Endometrial microvascular endothelial cells (primary cell): ENCODE measurements around the gene B4GALT6. TPM values are rescaled to one million over a fixed set of nuclear protein-coding genes. Genes with fewer than 3 reads are reported as not detected.
"Not testable (repeated sequence)": the region's sequence is repeated elsewhere in the genome, so short reads cannot be mapped to it uniquely, and the experiment has no call there.

Experiments
- in situ Hi-C: cut with HindIII; loops from 2 replicates; pipeline ENCODE4 v1.10.0; 2017; ENCODE audit warnings: low sequenced_read_pairs, low pct_unique_long_range_greater_than_20kb; ENCODE audit errors: inconsistent ontology term
- total RNA-seq: library from RNA; depleted of rRNA; stranded (reverse); fragments of >200 nt; gene quantifications from one replicate; pipeline ENCODE4 v1.2.3, GENCODE V29; 2015; ENCODE audit errors: inconsistent ontology term

The B4GALT6 gene, protein sequence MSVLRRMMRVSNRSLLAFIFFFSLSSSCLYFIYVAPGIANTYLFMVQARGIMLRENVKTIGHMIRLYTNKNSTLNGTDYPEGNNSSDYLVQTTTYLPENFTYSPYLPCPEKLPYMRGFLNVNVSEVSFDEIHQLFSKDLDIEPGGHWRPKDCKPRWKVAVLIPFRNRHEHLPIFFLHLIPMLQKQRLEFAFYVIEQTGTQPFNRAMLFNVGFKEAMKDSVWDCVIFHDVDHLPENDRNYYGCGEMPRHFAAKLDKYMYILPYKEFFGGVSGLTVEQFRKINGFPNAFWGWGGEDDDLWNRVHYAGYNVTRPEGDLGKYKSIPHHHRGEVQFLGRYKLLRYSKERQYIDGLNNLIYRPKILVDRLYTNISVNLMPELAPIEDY
- 3.3 TPM for total RNA-seq

DNA sequence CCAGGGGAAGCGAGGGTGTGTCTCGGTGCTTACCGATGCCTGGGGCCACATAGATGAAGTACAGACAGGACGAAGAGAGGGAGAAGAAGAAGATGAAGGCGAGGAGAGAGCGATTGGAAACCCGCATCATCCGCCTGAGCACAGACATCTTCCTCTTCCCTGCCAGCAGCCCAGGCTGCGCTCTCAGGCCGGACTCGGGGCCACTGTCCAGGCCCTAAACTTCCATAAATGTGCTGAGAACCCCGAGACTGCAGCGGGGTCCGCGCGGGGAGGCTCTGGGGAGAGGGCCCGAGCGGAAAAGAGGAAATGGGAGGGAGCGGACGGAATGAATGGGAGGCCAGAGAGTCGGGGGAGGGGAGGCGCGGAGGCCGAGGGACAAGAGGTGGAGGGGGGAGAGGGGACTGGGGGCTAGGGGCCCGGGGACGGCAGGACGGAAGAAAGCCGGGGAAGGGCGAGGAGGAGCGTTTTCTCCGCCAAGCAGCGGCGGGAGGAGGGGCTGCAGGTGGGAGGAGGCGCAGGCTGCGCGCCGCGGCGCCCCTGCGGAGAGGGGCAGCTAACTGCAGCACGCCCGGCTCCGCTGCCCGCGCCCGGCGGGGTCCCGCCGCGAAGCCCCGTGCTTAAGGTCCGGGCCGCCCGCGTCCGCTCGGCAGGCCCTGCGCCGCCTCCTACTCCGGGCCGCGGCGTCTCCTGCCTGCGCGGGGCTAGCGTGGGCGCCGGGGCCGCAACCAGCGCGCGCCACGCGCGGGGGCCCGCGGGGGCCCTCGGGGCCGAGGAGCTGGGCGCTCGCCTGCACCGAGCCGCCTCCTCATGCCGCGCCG is at the start of gene B4GALT6:
Gene B4GALT6 (minus strand): TSS at position 303 of the 818 bp plus-strand sequence. CDS start 155 bp downstream, at position 148.
- in situ Hi-C loops: no loop called here

DNA sequence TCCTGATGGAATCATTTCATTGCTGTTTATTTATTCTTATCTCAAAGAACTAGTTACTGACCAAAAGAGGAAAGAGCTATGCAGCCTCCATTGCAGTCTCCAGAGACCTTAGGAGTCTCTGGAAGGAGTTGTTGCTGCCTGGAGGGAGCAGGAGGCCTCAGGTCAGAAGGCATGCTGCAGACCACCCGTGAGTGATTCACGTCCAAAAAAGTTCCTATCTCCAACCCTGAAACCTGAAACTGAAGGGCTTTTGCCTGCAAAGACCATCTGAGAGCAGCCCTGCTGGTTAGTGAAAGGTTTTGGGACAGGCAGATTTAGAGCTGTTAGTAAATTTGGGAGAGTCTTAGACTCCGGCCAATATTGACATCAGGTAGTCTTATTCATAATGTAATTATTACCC is 47.2 kb upstream of the B4GALT6 start:
- in situ Hi-C loops: no loop called here

DNA sequence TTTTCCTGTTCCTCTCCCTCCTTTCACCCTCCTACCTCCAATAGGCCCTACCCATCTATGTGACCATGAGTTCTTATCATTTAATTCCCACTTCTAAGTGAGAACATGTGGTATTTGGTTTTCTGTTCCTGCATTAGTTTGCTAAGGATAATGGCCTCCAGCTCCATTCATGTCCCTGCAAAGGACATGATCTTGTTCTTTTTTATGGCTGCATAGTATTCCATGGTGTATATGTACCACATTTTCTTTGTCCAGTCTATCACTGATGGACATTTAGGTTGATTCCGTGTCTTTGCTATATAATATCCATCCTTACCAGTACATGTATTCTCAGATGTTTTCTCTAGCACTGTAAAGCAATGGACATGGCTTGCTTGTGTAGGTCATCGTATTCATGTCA is 44.8 kb upstream of the B4GALT6 start:
- in situ Hi-C loops: not testable (repeated sequence)

DNA sequence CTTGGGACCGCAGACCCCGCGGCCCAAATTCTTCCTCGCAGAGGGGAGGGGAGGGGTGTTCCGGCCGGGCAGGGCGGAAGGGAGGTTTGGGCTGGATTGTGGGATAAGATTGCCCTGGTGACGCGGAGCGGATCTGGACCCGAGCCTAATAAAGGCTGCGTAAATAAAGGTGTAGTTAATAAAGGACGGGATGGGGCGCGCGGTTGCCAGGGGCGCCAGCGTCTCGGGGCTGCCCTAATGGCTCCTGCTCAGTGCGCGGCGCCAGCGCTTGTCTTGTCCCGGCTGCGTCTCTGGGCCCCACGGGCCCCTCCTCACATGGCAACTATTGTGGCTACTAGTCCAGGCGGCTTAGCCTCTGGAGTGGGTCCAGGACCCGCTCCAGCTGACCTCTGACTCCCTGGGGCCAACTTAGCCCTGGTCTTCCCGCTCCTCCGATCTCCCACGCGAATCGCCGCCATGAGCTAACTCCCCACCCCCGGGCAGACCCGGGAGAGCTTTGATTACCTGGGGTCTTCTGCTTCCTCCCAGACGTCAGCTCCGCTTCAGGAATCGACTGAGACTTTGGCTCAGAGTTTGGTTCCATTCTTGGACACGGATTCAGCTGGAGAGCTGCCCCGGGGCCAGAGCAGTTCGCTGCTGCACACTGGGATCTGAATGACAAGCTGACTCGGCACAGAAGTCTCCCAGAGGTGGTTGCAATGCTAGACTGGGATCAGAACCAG is 39.8 kb upstream of the B4GALT6 start:
- in situ Hi-C loops: no loop called here

DNA sequence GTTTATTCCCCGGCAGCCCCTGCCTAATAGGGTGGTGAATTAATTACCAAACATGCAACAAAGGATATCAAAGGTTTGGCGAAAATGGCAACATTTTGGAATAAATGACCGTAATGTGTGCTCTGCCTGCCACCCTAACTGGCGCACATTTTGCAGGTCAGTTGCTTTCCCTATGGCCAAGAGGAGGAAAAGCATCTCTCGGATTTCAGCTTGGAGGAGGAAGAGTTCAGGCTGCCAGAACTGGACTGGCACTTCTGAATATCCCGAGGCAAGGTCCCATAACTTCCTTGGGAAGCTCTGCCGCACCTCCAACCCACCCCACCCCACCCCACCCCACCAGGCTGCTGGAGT is 39.2 kb upstream of the B4GALT6 start:
- in situ Hi-C loops: no loop called here

DNA sequence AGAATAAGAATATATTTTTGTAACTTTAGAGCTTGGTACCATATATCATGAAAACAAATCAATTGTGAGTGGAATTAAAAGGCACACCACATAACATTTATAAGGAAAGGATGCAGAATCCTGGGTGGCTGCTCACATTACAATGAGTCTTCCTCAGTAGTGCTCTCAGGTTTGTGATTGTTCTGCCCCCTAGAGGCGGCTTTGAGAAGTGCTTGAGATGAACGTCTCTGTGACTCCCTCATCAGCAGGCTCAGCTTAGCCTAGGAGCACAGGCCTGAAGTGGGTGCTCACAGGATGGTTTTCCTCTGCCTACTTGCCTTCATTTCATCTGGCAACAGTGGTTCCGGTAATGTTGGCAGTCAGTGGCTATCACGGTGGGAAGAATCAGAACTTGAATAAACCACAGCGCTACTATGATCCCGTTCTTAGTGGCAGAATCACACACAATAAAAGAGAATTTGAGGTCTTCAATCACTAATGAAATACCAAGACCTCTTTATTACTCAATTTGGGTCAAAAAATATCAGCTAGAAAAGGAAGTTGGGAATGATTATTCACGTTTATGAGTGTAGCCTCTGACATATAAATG is 38.1 kb upstream of the B4GALT6 start:
- in situ Hi-C loops: no loop called here

DNA sequence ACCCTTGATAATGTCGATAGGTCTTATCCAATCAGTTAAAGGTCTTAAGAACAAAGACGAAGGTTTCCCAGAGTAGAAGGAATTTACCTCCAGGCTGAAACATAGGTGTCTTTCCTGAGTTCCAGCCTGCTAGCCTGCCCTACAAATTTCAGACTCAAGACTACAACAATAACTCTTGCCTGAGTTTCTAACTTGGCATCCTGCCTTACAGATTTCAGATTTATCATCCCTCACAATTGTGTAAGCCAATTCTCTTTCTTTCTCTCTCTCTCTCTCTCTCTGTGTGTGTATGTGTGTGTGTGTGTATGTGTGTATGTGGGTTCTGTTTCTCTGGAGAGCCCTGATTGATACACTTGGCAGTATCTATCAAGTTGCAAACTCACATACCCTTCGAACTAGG is 37.2 kb upstream of the B4GALT6 start:
- in situ Hi-C loops: no loop called here

DNA sequence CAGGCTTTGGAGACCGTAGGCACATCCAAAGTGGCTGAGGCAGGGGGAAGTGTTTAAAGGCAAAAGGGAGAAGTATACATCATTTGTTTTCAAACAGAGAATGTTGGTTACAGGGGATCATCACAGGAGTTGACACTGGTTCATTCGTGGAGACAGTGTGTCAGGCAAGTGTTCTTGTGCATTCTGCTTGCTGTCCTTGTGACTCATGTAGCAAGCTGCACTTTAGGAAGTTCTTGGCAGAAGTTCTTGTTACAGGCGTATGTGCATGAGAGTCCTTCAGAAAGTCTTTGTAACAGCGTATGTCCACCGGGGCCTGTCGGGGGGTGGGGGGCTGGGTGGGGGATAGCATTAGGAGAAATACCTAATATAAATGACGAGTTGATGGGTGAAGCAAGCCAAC is 36.5 kb upstream of the B4GALT6 start:
- in situ Hi-C loops: no loop called here

DNA sequence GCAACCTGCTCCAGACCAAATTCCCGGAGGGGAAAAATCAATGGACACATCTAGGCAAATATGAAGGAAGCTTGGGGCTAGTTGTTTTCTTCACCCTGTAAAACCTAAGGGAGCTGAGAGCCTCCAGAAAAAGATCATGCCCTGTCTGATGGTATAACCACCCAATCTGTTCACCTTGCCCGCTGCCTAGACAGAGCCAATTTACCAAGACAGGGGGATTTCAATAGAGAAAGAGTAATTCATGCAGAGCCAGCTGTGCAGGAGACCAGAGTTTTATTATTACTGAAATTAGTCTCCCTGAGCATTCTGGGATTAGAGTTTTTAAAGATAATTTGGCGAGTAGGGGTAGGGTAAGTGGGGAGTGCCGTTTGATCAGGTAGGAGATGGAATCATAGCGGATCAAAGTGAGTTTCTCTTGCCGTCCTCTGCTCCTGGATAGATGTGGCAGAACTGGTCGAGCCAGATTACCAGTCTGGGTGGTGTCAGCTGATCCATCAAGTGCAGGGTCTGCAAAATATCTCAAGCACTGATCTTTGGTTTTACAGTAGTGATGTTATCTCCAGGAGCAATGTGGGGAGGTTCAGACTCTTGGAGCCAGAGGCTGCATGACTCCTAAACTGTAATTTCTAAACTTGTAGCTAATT is 35.1 kb upstream of the B4GALT6 start:
- in situ Hi-C loops: no loop called here

DNA sequence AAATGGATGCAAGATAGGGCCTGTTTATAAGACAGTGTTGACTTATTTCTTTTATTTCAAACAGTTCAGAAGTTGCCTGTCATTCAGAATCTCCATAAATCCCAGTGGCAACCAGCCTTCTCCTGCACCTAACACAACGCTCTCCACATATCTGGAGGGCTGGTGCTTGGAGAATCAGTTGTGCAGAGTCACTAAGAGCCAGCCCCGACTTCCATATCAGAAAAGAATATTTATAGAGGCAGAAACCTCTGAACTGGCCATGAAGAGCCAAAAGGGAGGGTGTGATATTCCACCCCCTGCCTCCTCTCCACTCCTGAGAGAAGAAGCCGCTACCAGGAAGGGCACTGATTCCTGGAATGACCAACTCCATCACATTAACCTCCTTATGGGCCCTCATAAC is 34.0 kb upstream of the B4GALT6 start:
- in situ Hi-C loops: no loop called here

DNA sequence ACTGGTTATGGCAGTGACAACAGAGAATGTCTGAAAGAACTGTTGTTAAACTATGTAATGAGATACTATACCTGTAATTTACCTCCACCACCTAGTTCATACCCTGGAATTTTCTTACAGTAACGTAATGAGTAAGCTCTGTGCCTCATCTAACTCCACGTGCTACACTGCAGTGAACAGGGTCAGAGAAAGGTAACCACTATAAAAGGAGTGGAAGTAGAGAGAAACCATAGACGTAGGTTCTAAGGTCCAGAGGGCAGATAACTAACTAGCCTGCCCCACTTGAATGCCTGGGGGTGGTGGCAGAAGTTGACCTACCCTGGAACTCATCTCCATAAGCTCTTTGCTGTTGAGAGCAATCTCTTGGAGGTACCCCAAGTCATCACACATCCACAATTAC is 32.0 kb upstream of the B4GALT6 start:
- in situ Hi-C loops: no loop called here

DNA sequence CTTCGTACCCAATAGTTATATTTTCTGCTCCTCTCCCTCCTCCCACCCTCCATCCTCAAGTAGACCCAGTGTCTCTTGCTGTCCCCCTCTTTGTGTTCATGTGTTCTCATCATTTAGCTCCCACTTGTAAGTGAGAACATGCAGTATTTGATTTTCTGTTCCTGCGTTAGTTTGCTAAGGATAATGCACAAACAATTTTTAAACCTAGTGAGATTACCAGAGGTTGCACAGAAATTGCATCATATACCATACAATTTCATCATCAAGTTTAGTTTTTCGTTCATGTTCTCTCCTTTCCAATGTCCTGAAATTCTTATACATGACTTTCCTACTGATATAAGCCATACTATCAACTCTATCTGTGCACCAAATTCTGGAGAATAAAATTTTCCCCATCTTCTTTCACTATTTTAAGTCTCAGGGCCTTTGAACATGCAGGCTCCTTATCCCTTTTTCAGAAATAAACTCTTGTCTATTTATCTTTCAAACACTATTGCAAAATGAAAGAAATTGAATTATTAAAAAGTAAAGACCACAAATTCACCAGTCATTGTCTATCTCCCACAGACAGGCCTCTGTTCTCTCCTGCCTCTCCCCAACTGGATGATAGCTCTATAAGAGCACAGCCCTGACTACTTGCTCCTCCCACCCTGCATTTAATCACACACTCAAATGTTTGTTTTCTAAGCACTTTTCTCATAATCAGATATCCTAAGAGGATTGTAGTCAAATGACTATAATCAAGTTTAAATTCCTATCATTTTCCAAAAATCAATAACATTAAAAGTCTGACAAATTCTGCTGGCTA is 27.2 kb upstream of the B4GALT6 start:
- in situ Hi-C loops: no loop called here

DNA sequence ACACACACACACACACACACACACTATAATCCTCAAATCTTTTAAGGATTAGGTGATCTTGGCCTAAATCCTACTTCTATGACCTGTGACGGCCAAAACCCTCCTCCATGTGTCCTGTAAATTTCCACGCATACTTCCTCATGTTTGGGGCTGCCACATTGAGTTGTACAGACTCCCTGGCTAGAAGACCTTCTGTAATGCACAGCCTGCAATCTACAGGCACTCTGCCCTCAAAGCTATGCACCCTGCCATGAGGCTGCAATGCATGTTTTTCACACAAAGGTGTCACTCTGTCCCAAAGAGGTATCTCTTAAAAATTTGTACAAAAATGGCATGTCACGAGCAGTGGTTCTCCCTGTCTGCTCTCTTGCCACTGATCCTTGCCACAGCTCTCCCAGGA is 26.4 kb upstream of the B4GALT6 start:
- in situ Hi-C loops: no loop called here

DNA sequence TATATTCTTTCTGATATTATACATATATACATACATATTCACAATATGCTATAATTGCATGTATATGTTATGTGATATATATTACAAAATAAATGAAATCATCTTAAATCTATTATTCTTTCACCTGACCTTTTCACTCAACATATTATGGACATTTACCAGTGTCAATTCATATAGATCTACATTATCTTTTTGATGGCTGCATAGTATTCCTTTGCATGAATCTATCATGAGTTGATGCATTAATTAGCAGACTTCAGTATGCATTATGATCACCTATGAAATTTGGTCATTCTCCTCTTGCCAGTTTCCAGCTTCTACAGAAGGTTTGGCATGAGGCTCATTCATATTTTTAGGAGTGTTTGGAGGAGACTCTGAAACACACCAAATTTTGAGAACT is 23.4 kb upstream of the B4GALT6 start:
- in situ Hi-C loops: no loop called here

DNA sequence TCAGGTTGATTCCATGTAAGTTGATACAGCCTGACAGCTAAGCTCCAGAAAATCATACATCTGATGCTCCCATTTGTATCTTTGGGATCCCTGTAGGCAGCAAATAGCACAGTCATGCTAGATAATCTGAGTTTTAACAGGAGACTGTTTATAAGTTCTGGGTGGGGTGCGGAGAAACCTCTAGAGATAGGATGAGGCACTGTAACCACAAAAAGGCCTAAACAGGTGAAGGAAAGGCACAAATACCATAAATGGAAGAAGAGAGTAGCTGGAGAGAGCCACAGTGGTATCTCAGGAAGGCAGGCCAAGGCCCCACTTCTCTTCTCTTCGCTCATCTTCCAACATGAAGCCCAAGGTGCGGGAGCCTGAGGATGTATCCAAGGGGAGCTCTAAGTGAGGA is 18.1 kb upstream of the B4GALT6 start:
- in situ Hi-C loops: no loop called here

DNA sequence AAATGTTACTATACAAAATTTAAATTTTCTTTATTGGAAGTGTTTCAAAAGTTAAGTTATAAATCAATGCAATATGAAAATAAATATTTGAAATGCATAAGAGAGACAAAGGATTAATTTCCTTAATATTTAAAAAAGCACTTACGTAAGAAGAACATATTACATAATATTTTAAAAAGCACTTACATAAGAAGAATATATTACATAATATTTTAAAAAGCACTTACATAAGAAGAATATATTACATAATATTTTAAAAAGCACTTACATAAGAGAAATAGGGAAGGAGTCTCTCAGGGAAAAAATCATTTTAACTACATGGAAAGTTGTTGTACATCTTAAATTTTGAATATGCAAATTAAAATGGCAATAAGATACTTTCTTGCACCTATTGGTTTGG is 17.4 kb upstream of the B4GALT6 start:
- in situ Hi-C loops: no loop called here

DNA sequence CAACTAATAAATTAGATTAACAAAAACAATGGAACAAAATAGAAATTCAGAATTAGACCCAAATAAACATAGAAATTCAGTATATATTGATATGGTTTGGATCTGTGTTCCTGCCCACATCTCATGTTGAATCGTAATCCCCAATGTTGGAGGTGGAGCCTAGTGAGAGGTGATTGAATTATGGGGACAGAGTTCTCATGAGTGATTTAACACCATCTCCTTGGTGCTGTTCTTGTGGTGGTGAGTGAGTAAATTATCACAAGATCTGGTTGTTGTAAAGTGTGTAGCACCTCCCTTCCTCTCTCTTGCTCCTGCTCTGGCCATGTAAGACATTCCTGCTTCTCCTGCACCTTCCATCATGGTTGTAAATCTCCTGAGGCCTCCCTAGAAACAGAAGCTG is 16.6 kb upstream of the B4GALT6 start:
- in situ Hi-C loops: no loop called here
